SK-N-SH (cell line): ENCODE results near the gene AHCYL2. TPM values are rescaled to one million over a fixed set of nuclear protein-coding genes. Genes with fewer than 3 reads are reported as not detected.

Experiments
- CTCF ChIA-PET: fragments of 300-600, 350-600 bp; formaldehyde crosslinking; extraction: SDS; loops from one replicate; lab custom pipeline; 2021; lab: Yijun Ruan, JAX
- POLR2A ChIA-PET: fragments of 350-600 bp; sonication (Branson Sonifier 250); formaldehyde crosslinking; extraction: SDS; loops from one replicate; lab custom pipeline; 2020; ENCODE audit warnings: antibody characterized with exemption, inconsistent platforms; lab: Yijun Ruan, JAX
- DNase-seq: peaks from one replicate; pipeline ENCODE4 v3.0.0; 2012
- H2AFZ ChIP-seq: fragments of 200-600 bp; sonication (generic); 2 replicates; pipeline ENCODE4 v1.8.1; 2016; ENCODE audit warnings: antibody characterized with exemption, mild to moderate bottlenecking, low read depth
- H3F3A ChIP-seq: fragments of 200-600 bp; sonication (generic); replicated peaks from 2 replicates; pipeline ENCODE3; 2016; ENCODE audit warnings: antibody characterized with exemption, mild to moderate bottlenecking; ENCODE audit not compliant: insufficient read depth
- H3K27ac ChIP-seq, 2 experiments: fragments of 200-500 bp in 1 of 2; fragments of 200-600 bp in 1 of 2; sonication (Bioruptor generic) in 1 of 2; sonication (generic), shearing (Covaris generic) in 1 of 2; 2 replicates each; pipeline versions ENCODE4 v1.5.1 to v1.6.1; 2014 to 2016; ENCODE audit warnings: low read depth in 2 of 2, inconsistent platforms in 1 of 2, low read length in 1 of 2, mild to moderate bottlenecking in 1 of 2, mixed read lengths in 1 of 2
- H3K27me3 ChIP-seq: fragments of 200-600 bp; sonication (generic), shearing (Covaris generic); 2 replicates; pipeline ENCODE4 v1.6.1; 2016; ENCODE audit warnings: mixed run types; ENCODE audit not compliant: insufficient read depth
- H3K36me3 ChIP-seq, 2 experiments: fragments of 200-500 bp in 1 of 2; fragments of 200-600 bp in 1 of 2; sonication (Bioruptor generic) in 1 of 2; sonication (generic) in 1 of 2; replicated peaks in 1 of 2; 2 replicates each; pipeline versions ENCODE3 to v1.5.1; 2014 to 2016; ENCODE audit warnings: low read length in 1 of 2, mild to moderate bottlenecking in 1 of 2; ENCODE audit not compliant: insufficient read depth in 2 of 2, control insufficient read depth in 1 of 2
- H3K4me1 ChIP-seq, 2 experiments: fragments of 200-500 bp in 1 of 2; fragments of 200-600 bp in 1 of 2; sonication (Bioruptor generic) in 1 of 2; sonication (generic), shearing (Covaris generic) in 1 of 2; 2 replicates each; pipeline versions ENCODE4 v1.5.1 to v1.6.1; 2014 to 2016; ENCODE audit warnings: low read depth in 1 of 2, low read length in 1 of 2, mixed run types in 1 of 2; ENCODE audit not compliant: insufficient read depth in 2 of 2, control insufficient read depth in 1 of 2
- H3K4me2 ChIP-seq: fragments of 200-600 bp; sonication (generic), shearing (Covaris generic); 2 replicates; pipeline ENCODE4 v1.6.1; 2017; ENCODE audit warnings: mixed run types
- H3K4me3 ChIP-seq, 2 experiments: fragments of 200-500 bp in 1 of 2; fragments of 200-600 bp in 1 of 2; sonication (Bioruptor generic) in 1 of 2; sonication (generic), shearing (Covaris generic) in 1 of 2; 2 replicates each; pipeline versions ENCODE4 v1.5.1 to v1.8.1; 2014 to 2016; ENCODE audit warnings: low read depth in 2 of 2, inconsistent platforms in 1 of 2, low read length in 1 of 2, mild to moderate bottlenecking in 1 of 2, mixed read lengths in 1 of 2, moderate library complexity in 1 of 2
- H3K79me2 ChIP-seq: fragments of 200-600 bp; sonication (generic); 2 replicates; pipeline ENCODE4 v1.8.1; 2017; ENCODE audit warnings: mild to moderate bottlenecking; ENCODE audit not compliant: insufficient read depth
- H3K9ac ChIP-seq: fragments of 200-600 bp; sonication (generic); 2 replicates; pipeline ENCODE4 v1.6.1; 2017; ENCODE audit warnings: mixed run types
- H3K9me2 ChIP-seq: fragments of 200-600 bp; sonication (generic); 2 replicates; pipeline ENCODE4 v1.6.1; 2017; ENCODE audit warnings: mixed run types
- H3K9me3 ChIP-seq: fragments of 200-600 bp; sonication (generic); 2 replicates; pipeline ENCODE4 v1.6.1; 2017; ENCODE audit warnings: mixed run types, mild to moderate bottlenecking, moderate library complexity
- H4K20me1 ChIP-seq: fragments of 200-600 bp; sonication (generic); 2 replicates; pipeline ENCODE4 v1.6.1; 2017; ENCODE audit warnings: mild to moderate bottlenecking, mixed run types; ENCODE audit not compliant: insufficient read depth
- EP300 ChIP-seq, 2 experiments: IDR thresholded peaks; 2 replicates each; pipeline versions ENCODE4 v1.4.0 to v1.6.1; 2012; ENCODE audit warnings: borderline replicate concordance in 1 of 2, low read depth in 1 of 2, low read length in 1 of 2
- EZH2phosphoT487 ChIP-seq: fragments of 200-600 bp; sonication (generic); IDR thresholded peaks from 2 replicates; pipeline ENCODE4 v1.6.1; 2017; ENCODE audit warnings: low read depth, mixed run types, mild to moderate bottlenecking, antibody characterized with exemption, moderate library complexity, borderline replicate concordance
- FOSL2 ChIP-seq: IDR thresholded peaks from 2 replicates; pipeline ENCODE4 v1.4.0; 2012; ENCODE audit warnings: low read depth, mild to moderate bottlenecking, moderate library complexity, borderline replicate concordance
- FOXJ3 ChIP-seq: sonication (generic); formaldehyde crosslinking; IDR thresholded peaks from 2 replicates; pipeline ENCODE4 v1.5.1; 2020; ENCODE audit warnings: mild to moderate bottlenecking, missing genetic modification reagents
- GABPA ChIP-seq: IDR thresholded peaks from 2 replicates; pipeline ENCODE4 v1.4.0; 2012; ENCODE audit warnings: low read depth, mild to moderate bottlenecking
- MEF2A ChIP-seq: IDR thresholded peaks from 2 replicates; pipeline ENCODE4 v1.4.0; 2012; ENCODE audit warnings: low read depth, borderline replicate concordance
- MXI1 ChIP-seq: IDR thresholded peaks from 2 replicates; pipeline ENCODE4 v1.6.1; 2012; ENCODE audit warnings: mild to moderate bottlenecking, low read depth, low read length, improper control_type of control experiment
- NFIC ChIP-seq: IDR thresholded peaks from 2 replicates; pipeline ENCODE4 v1.4.0; 2012; ENCODE audit warnings: borderline replicate concordance
- PBX3 ChIP-seq: IDR thresholded peaks from 2 replicates; pipeline ENCODE4; 2012
- RCOR1 ChIP-seq: fragments of 150-350 bp; IDR thresholded peaks from 2 replicates; pipeline ENCODE4 v1.6.1; 2017; ENCODE audit warnings: antibody characterized with exemption, low read length
- REST ChIP-seq: IDR thresholded peaks from 2 replicates; pipeline ENCODE4 v1.6.1; 2012; ENCODE audit warnings: mild to moderate bottlenecking, low read depth, low read length, moderate library complexity
- RFX5 ChIP-seq: IDR thresholded peaks from 2 replicates; pipeline ENCODE4 v1.6.1; 2012; ENCODE audit warnings: mild to moderate bottlenecking, improper control_type of control experiment, low read length
- SIN3A ChIP-seq: IDR thresholded peaks from 2 replicates; pipeline ENCODE4 v1.6.1; 2012; ENCODE audit warnings: low read depth, mild to moderate bottlenecking, low read length, moderate library complexity, borderline replicate concordance
- SMC3 ChIP-seq: IDR thresholded peaks from 2 replicates; pipeline ENCODE4 v1.6.1; 2012; ENCODE audit warnings: low read depth, low read length, improper control_type of control experiment
- TCF12 ChIP-seq: IDR thresholded peaks from 2 replicates; pipeline ENCODE4 v1.4.0; 2012
- YY1 ChIP-seq: IDR thresholded peaks from 2 replicates; pipeline ENCODE4 v1.4.0; 2012; ENCODE audit warnings: low read depth, mild to moderate bottlenecking
- polyA plus RNA-seq, 3 experiments: library from polyadenylated mRNA; depleted of rRNA; stranded (reverse); fragments of >200 nt; gene quantifications; 2 replicates each; pipeline ENCODE4 v1.2.3, GENCODE V29; 2012
- TF ChIP-seq, protein P1 (sequence below): fragments of 150-350 bp; IDR thresholded peaks from 2 replicates; pipeline ENCODE4 v1.6.1; 2017; ENCODE audit warnings: antibody characterized with exemption, low read length, low read depth, borderline replicate concordance
- TF ChIP-seq, protein P2 (sequence below): fragments of 200-600 bp; sonication (generic); IDR thresholded peaks from 2 replicates; pipeline ENCODE4 v1.6.1; 2017; ENCODE audit warnings: antibody characterized with exemption, mild to moderate bottlenecking, moderate library complexity
- TF ChIP-seq, protein P3 (sequence below): IDR thresholded peaks from 2 replicates; pipeline ENCODE4 v1.4.0; 2012; ENCODE audit warnings: low read depth, borderline replicate concordance

The AHCYL2 gene
- polyA plus RNA-seq, 1 of the 3 experiments (the other 2 are of a cell fraction), result 20.4 TPM

GRCh38 chr7:129271500-129272355, 46.9 kb downstream of the AHCYL2 start (continued):
- TF ChIP-seq SMC3, result peak; percentile 54; the same call in 1 of the 2 replicates
- no peak for TF ChIP-seq MXI1
- TF ChIP-seq EZH2phosphoT487, result no peak
- TF ChIP-seq RFX5, result no peak
- TF ChIP-seq TCF12, result peak; percentile 17; the same call in 1 of the 2 replicates
- TF ChIP-seq YY1, result peak; percentile 86; the same call in 1 of the 2 replicates
- no peak for TF ChIP-seq SIN3A
- peak; percentile 41; the same call in 1 of the 2 replicates for TF ChIP-seq RCOR1
- no peak for TF ChIP-seq NFIC
- no peak for TF ChIP-seq FOSL2
- TF ChIP-seq, protein P1, sequence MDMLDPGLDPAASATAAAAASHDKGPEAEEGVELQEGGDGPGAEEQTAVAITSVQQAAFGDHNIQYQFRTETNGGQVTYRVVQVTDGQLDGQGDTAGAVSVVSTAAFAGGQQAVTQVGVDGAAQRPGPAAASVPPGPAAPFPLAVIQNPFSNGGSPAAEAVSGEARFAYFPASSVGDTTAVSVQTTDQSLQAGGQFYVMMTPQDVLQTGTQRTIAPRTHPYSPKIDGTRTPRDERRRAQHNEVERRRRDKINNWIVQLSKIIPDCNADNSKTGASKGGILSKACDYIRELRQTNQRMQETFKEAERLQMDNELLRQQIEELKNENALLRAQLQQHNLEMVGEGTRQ, result no peak
- no peak for TF ChIP-seq FOXJ3 (CRISPR knock-in tag)

DNA sequence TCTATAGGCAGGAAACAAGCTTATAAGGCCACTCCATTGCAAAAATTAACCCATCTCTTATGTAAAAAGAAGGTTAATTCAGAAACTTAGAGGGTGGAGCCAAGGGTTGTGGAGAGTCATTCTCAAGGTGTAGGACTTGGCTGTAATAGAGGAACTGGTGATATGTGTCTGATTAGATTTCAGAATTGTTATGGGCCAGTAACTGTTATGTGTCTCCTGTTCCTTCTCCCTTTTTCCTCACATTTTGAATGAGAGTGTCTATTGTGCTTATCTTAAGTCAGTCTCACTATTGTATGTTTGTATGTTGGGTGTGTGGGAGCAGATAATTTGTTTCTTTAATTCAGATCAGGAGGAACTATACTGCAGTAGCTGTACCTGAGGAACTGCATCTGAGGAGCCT, 49.1 kb downstream of the AHCYL2 start:
- no peak overlapping the region for H3K27ac ChIP-seq
- no peaks in the 10 kb centered on the region for H3K4me1 ChIP-seq
- ChIA-PET CTCF (interaction anchor here (1.0 to 6.9 kb wide), 3 partner anchors 24 to 55 kb away, joined by 4 to 91 read pairs (median 7); no protein-coding TSS in a partner anchor), POLR2A (no interaction called here)
- no peaks in the 10 kb centered on the region for H3K27me3 ChIP-seq
- H3F3A ChIP-seq, result peaks cover 11% of the 10 kb centered on the region
- H3K9me2 ChIP-seq, result no peaks in the 10 kb centered on the region
- peaks cover 0 to 12% of the 10 kb centered on the region in 2 experiments for H3K36me3 ChIP-seq
- no peak overlapping the region for H3K9ac ChIP-seq
- H3K79me2 ChIP-seq, result no peaks in the 10 kb centered on the region
- DNase-seq, result no peak
- no peak overlapping the region for H2AFZ ChIP-seq
- no peak overlapping the region for H3K4me2 ChIP-seq
- H4K20me1 ChIP-seq, result no peaks in the 10 kb centered on the region
- H3K4me3 ChIP-seq, result no peak overlapping the region
- H3K9me3 ChIP-seq, result no peaks in the 10 kb centered on the region
- TF ChIP-seq MEF2A (no peak), YY1 (no peak), REST (no peak), SMC3 (no peak), EZH2phosphoT487 (no peak), PBX3 (no peak), RCOR1 (no peak), SIN3A (no peak), EP300 (IDR thresholded peaks at IDR 0.05; ENCODE audit: borderline replicate concordance in 1 of 2, low read depth in 1 of 2, low read length in 1 of 2) (no peak), GABPA (no peak), FOXJ3 (CRISPR knock-in tag) (no peak)
- TF ChIP-seq, protein P2, sequence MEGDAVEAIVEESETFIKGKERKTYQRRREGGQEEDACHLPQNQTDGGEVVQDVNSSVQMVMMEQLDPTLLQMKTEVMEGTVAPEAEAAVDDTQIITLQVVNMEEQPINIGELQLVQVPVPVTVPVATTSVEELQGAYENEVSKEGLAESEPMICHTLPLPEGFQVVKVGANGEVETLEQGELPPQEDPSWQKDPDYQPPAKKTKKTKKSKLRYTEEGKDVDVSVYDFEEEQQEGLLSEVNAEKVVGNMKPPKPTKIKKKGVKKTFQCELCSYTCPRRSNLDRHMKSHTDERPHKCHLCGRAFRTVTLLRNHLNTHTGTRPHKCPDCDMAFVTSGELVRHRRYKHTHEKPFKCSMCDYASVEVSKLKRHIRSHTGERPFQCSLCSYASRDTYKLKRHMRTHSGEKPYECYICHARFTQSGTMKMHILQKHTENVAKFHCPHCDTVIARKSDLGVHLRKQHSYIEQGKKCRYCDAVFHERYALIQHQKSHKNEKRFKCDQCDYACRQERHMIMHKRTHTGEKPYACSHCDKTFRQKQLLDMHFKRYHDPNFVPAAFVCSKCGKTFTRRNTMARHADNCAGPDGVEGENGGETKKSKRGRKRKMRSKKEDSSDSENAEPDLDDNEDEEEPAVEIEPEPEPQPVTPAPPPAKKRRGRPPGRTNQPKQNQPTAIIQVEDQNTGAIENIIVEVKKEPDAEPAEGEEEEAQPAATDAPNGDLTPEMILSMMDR, result no peak
- TF ChIP-seq, protein P3, sequence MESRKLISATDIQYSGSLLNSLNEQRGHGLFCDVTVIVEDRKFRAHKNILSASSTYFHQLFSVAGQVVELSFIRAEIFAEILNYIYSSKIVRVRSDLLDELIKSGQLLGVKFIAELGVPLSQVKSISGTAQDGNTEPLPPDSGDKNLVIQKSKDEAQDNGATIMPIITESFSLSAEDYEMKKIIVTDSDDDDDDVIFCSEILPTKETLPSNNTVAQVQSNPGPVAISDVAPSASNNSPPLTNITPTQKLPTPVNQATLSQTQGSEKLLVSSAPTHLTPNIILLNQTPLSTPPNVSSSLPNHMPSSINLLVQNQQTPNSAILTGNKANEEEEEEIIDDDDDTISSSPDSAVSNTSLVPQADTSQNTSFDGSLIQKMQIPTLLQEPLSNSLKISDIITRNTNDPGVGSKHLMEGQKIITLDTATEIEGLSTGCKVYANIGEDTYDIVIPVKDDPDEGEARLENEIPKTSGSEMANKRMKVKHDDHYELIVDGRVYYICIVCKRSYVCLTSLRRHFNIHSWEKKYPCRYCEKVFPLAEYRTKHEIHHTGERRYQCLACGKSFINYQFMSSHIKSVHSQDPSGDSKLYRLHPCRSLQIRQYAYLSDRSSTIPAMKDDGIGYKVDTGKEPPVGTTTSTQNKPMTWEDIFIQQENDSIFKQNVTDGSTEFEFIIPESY, result no peak
